DND-41 (cell line): ENCODE data around the gene CHN2.

Source experiments
- EZH2 ChIP-seq: IDR thresholded peaks from 3 replicates; pipeline ENCODE4 v1.6.1; 2012; ENCODE audit warnings: borderline replicate concordance, low read depth, mild to moderate bottlenecking, moderate library complexity, low read length, inconsistent platforms; ENCODE audit not compliant: severe bottlenecking
- TF ChIP-seq, protein P1 (sequence below): IDR thresholded peaks from 2 replicates; pipeline ENCODE4 v1.5.1; 2012; ENCODE audit warnings: borderline replicate concordance, low read length, moderate library complexity, mild to moderate bottlenecking; ENCODE audit not compliant: poor library complexity, severe bottlenecking; ENCODE audit errors: extremely low read depth

GRCh38 chr7:29258951-29259350, 64.4 kb downstream of the CHN2 start:
- TF ChIP-seq, protein P1, sequence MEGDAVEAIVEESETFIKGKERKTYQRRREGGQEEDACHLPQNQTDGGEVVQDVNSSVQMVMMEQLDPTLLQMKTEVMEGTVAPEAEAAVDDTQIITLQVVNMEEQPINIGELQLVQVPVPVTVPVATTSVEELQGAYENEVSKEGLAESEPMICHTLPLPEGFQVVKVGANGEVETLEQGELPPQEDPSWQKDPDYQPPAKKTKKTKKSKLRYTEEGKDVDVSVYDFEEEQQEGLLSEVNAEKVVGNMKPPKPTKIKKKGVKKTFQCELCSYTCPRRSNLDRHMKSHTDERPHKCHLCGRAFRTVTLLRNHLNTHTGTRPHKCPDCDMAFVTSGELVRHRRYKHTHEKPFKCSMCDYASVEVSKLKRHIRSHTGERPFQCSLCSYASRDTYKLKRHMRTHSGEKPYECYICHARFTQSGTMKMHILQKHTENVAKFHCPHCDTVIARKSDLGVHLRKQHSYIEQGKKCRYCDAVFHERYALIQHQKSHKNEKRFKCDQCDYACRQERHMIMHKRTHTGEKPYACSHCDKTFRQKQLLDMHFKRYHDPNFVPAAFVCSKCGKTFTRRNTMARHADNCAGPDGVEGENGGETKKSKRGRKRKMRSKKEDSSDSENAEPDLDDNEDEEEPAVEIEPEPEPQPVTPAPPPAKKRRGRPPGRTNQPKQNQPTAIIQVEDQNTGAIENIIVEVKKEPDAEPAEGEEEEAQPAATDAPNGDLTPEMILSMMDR: no peak
- no peak for TF ChIP-seq EZH2
